Measurements from ENCODE around the gene HMOX1. TPM values are rescaled to one million over a fixed set of nuclear protein-coding genes. Genes with fewer than 3 reads are reported as not detected.

The HMOX1 gene
- total and polyA plus RNA-seq, 2 donors (not counting 3 experiments of a cell fraction or from before 2014, with no cell fraction given), result 41.1 to 69.1 TPM

DNA sequence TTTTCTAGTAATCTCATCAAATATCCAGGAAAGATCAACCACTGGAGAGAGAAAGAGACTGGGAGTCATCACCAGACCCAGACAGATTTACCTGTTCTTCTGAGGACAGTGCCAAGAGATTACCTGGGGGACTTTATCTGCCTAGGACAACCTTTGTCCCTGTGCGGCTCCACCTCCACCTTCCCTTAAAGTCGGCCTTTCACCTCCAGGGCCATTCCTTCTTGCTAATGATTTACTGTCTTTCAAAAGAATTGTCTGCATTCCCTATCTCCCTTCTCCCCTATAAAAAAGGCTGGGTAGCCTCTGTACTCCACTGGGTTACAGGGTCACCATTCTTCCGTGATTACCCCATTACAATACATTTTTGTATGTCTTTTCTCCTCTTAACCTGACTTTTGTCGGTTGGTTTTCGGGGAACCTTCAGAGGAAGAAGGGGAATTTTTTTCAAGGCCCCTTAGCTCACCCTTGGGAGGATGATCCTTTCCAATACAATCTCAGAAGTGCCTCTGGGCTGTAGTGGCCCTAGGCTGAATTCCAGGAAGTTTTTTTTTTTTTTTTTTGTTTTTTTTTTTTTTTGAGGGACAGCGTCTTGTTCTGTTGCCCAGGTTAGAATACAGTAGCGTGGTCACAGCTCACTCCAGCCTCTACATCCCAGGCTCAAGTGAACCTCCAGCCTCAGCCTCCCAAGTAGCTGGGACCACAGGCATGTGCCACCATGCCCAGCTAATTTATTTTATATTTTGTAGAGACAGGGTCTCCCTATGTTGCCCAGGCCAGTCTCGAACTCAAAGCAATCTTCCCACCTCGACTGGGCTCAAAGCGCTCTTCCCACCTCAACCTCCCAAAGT, 1.5 kb upstream of the HMOX1 start:
- CTCF ChIA-PET, result interaction anchor here (1.0 to 3.3 kb wide), 3 partner anchors 13 to 29 kb away, joined by 3 to 32 read pairs (median 4); no protein-coding TSS in a partner anchor

More for the DNA sequence above, 1.5 kb upstream of the HMOX1 start:
- H3K4me1 ChIP-seq (ENCODE audit: control insufficient read depth, extremely low read depth, insufficient read depth, low read length), result peaks cover 34% of the 10 kb centered on the region
- peaks cover 0 to 7% of the 10 kb centered on the region in 2 experiments for H3K36me3 ChIP-seq (ENCODE audit: control insufficient read depth in 2 of 2, extremely low read depth in 1 of 2, insufficient read depth in 2 of 2, low read length in 2 of 2)
- no peaks in the 10 kb centered on the region for H4K20me1 ChIP-seq (replicated peaks; ENCODE audit: control insufficient read depth, extremely low read depth, insufficient read depth, low read length)
- H3K4me2 ChIP-seq (ENCODE audit: insufficient read depth, low read length), result no peak overlapping the region
- H3K9ac ChIP-seq (replicated peaks; ENCODE audit: extremely low read depth, insufficient read depth, low read length), result no peak overlapping the region
- peak; percentile 31 for FAIRE-seq
- no peak overlapping the region for H3K27ac ChIP-seq (ENCODE audit: insufficient read depth, low read depth, low read length)
- no peak overlapping the region for H3K4me3 ChIP-seq (replicated peaks in 1 of 3; ENCODE audit: insufficient read depth in 1 of 3, low read depth in 1 of 3, low read length in 3 of 3)
- BruUV-seq (replicated peaks), result no TSS peak
- TF ChIP-seq GATA2 (IDR thresholded peaks at IDR 0.05; ENCODE audit: insufficient read depth, insufficient read length, low read depth, low read length), result no peak
- no peak for TF ChIP-seq CTCF (IDR thresholded peaks at IDR 0.05; ENCODE audit: extremely low read depth in 1 of 2, insufficient read depth in 1 of 2, low read depth in 1 of 2, low read length in 2 of 2)
- no peak for TF ChIP-seq POLR2AphosphoS5 (IDR thresholded peaks at IDR 0.05; ENCODE audit: insufficient read depth, low read depth, low read length)
- no peak for TF ChIP-seq POLR2A (IDR thresholded peaks at IDR 0.05; ENCODE audit: low read depth, low read length)
- TF ChIP-seq MYC (IDR thresholded peaks at IDR 0.05; ENCODE audit: low read depth, low read length), result no peak
- no peak for TF ChIP-seq JUN (IDR thresholded peaks at IDR 0.05; ENCODE audit: borderline replicate concordance, insufficient read depth, insufficient read length, low read depth)
- TF ChIP-seq, protein P1, sequence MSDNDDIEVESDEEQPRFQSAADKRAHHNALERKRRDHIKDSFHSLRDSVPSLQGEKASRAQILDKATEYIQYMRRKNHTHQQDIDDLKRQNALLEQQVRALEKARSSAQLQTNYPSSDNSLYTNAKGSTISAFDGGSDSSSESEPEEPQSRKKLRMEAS (IDR thresholded peaks at IDR 0.05; ENCODE audit: insufficient read depth, insufficient read length), result no peak
- no peak for DNase-seq (ENCODE audit: low read depth, low spot score)
- dilution Hi-C loops (cut with MboI; ENCODE audit: extremely low pct_ligation_motif_present, low sequenced_read_pairs) (no loop called here), intact Hi-C loops (cut with micrococcal nuclease) (no loop called here)
- no peaks in the 10 kb centered on the region for H3K9me1 ChIP-seq (replicated peaks; ENCODE audit: control insufficient read depth, extremely low read depth, insufficient read depth, low read length)
- H3K9me3 ChIP-seq (replicated peaks; ENCODE audit: control insufficient read depth, insufficient read depth, low read length), result no peaks in the 10 kb centered on the region
- POLR2A ChIA-PET, result no interaction called here
- H2AFZ ChIP-seq (ENCODE audit: low read depth, low read length), result no peak overlapping the region
- no peaks in the 10 kb centered on the region for H3K27me3 ChIP-seq (ENCODE audit: control insufficient read depth in 2 of 2, insufficient read depth in 2 of 2, low read length in 2 of 2)
- H3K79me2 ChIP-seq (ENCODE audit: control insufficient read depth, insufficient read depth, low read length), result peaks cover 13% of the 10 kb centered on the region

All from endothelial cell of umbilical vein (primary cell).